Measurements from ENCODE around the gene VSIR. TPM values are rescaled to one million over a fixed set of nuclear protein-coding genes. Genes with fewer than 3 reads are reported as not detected.

VSIR gene
- total RNA-seq, 6 experiments from 2014 or later: 6.1 to 17.1 (median 10.1) TPM

- H3K9me3 ChIP-seq: no peaks in the 10 kb centered on the region
- no peaks in the 10 kb centered on the region for H3K27me3 ChIP-seq
- intact Hi-C loops (cut with DNase I): no loop called here
- H3K4me1 ChIP-seq: no peaks in the 10 kb centered on the region
- no peak within 1 kb of the TSS for H3K4me3 ChIP-seq
- no peaks in the 10 kb centered on the region for H3K36me3 ChIP-seq
- TF ChIP-seq CTCF (IDR thresholded peaks at IDR 0.05): no peak
- no peak for TF ChIP-seq POLR2A (IDR thresholded peaks at IDR 0.05)
- ATAC-seq (no peak), DNase-seq (peak in 1 of 3 donors; percentile 43)
- WGBS (ENCODE audit: insufficient coverage, low coverage, low lambda C conversion rate, missing lambda C conversion rate): 75% methylated on average over 5 of the region's 14 CpGs
- H3K27ac ChIP-seq: no peak within 1 kb of the TSS
Observed at GRCh38 chr10:71719464-71720201, 53.7 kb downstream of the VSIR start, which contains the start of gene C10orf105. TSS of gene C10orf105 (minus strand) at chr10:71719778. CDS start at chr10:71716337, 3,441 bp downstream.

GRCh38 chr10:71719042-71719441, 54.3 kb downstream of the VSIR start:
- Histone ChIP-seq H3K4me3 (no peak overlapping the region), H3K27ac (no peak overlapping the region), H3K9me3 (no peaks in the 10 kb centered on the region), H3K4me1 (no peaks in the 10 kb centered on the region), H3K27me3 (no peaks in the 10 kb centered on the region), H3K36me3 (no peaks in the 10 kb centered on the region)
- ATAC-seq (no peak), DNase-seq (peak in 1 of 3 donors; percentile 31)
- WGBS (ENCODE audit: insufficient coverage, low coverage, low lambda C conversion rate, missing lambda C conversion rate): 83% methylated on average over 3 of the region's 7 CpGs
- intact Hi-C loops (cut with DNase I): no loop called here
- TF ChIP-seq CTCF (IDR thresholded peaks at IDR 0.05): no peak
- no peak for TF ChIP-seq POLR2A (IDR thresholded peaks at IDR 0.05)

- Histone ChIP-seq H3K4me3 (no peak overlapping the region), H3K36me3 (no peaks in the 10 kb centered on the region), H3K27me3 (no peaks in the 10 kb centered on the region), H3K9me3 (no peaks in the 10 kb centered on the region), H3K4me1 (peaks cover 0 to 2% (median 0%) of the 10 kb centered on the region in 4 donors), H3K27ac (no peak overlapping the region)
- no peak for ATAC-seq
- TF ChIP-seq POLR2A (IDR thresholded peaks at IDR 0.05) (no peak), CTCF (IDR thresholded peaks at IDR 0.05) (no peak)
- WGBS (ENCODE audit: insufficient coverage, low coverage, low lambda C conversion rate, missing lambda C conversion rate): 100% methylated on average over 2 of the region's 10 CpGs
- no peak for DNase-seq
- intact Hi-C loops (cut with DNase I): no loop called here
Observed at GRCh38 chr10:71718165-71718698, 55.1 kb downstream of the VSIR start.

GRCh38 chr10:71717551-71717951, 55.8 kb downstream of the VSIR start:
- intact Hi-C loops (cut with DNase I): no loop called here
- H3K4me1 ChIP-seq: peaks cover 0 to 3% (median 0%) of the 10 kb centered on the region in 4 donors

More at GRCh38 chr10:71717551-71717951, 55.8 kb downstream of the VSIR start:
- Histone ChIP-seq H3K27me3 (no peaks in the 10 kb centered on the region), H3K4me3 (no peak overlapping the region), H3K27ac (no peak overlapping the region), H3K36me3 (no peaks in the 10 kb centered on the region), H3K9me3 (no peaks in the 10 kb centered on the region)
- no peak for DNase-seq
- no peak for ATAC-seq
- TF ChIP-seq POLR2A (IDR thresholded peaks at IDR 0.05) (no peak), CTCF (IDR thresholded peaks at IDR 0.05) (no peak)
- 51% methylated on average over 2 of the region's 2 CpGs for WGBS (ENCODE audit: insufficient coverage, low coverage, low lambda C conversion rate, missing lambda C conversion rate)

All from right lobe of liver (tissue), 6 donors.